SH-SY5Y (cell line): ENCODE results near the gene GPC1.

Experiments used
- GATA2 ChIP-seq: IDR thresholded peaks from 2 replicates; pipeline ENCODE4 v1.6.1; 2011; ENCODE audit warnings: mild to moderate bottlenecking, low read depth, low read length
- GATA3 ChIP-seq: IDR thresholded peaks from 2 replicates; pipeline ENCODE4 v1.6.1; 2011; ENCODE audit warnings: low read depth, mild to moderate bottlenecking, low read length, moderate library complexity

Gene GPC1

GRCh38 chr2:240428245-240428644 is 7.2 kb upstream of the GPC1 start:
- TF ChIP-seq GATA3 (no peak), GATA2 (no peak)

- TF ChIP-seq GATA2 (no peak), GATA3 (no peak)
These were observed 6.1 kb upstream of the GPC1 start for GRCh38 chr2:240429341-240429871.

- TF ChIP-seq GATA3, result no peak
- no peak for TF ChIP-seq GATA2
These were observed 5.5 kb upstream of the GPC1 start for GRCh38 chr2:240429872-240430491.

GRCh38 chr2:240430595-240430994 is 4.9 kb upstream of the GPC1 start:
- no peak for TF ChIP-seq GATA2
- no peak for TF ChIP-seq GATA3

- no peak for TF ChIP-seq GATA2
- no peak for TF ChIP-seq GATA3
These were observed 4.2 kb upstream of the GPC1 start for GRCh38 chr2:240431271-240431660.

GRCh38 chr2:240431661-240432424 is 3.6 kb upstream of the GPC1 start:
- TF ChIP-seq GATA3 (no peak), GATA2 (no peak)

- no peak for TF ChIP-seq GATA3
- no peak for TF ChIP-seq GATA2
These were observed 3.0 kb upstream of the GPC1 start for GRCh38 chr2:240432430-240432819.

- TF ChIP-seq GATA2, result no peak
- no peak for TF ChIP-seq GATA3
These were observed 2.4 kb upstream of the GPC1 start for GRCh38 chr2:240432820-240433801.

GRCh38 chr2:240433973-240434727 is 1.3 kb upstream of the GPC1 start:
- no peak for TF ChIP-seq GATA2
- no peak for TF ChIP-seq GATA3

GRCh38 chr2:240434728-240435456 is 571 bp upstream of the GPC1 start:
- no peak for TF ChIP-seq GATA2

- TF ChIP-seq GATA3 (no peak), GATA2 (no peak)
These were observed 652 bp downstream of the GPC1 start for GRCh38 chr2:240435948-240436682.
